Thyroid gland (tissue), 4 donors: ENCODE data around the gene CDC6. TPM values are rescaled to one million over a fixed set of nuclear protein-coding genes. Genes with fewer than 3 reads are reported as not detected.

Experiments
- DNase-seq, 2 donors: peaks; one replicate each; pipeline ENCODE4 v3.0.0-alpha.2; 2019
- H3K27ac ChIP-seq, 3 donors: fragments of 200-600 bp; sonication (generic); 1 replicate in 2 of 3; 2 replicates in 1 of 3; pipeline ENCODE4 v1.5.1; 2016 to 2019; ENCODE audit warnings: mild to moderate bottlenecking in 1 of 3, moderate library complexity in 1 of 3
- H3K27me3 ChIP-seq: fragments of 200-600 bp; sonication (generic); one replicate; pipeline ENCODE4 v1.5.1; 2019
- H3K36me3 ChIP-seq, 2 donors: fragments of 200-600 bp; sonication (generic); one replicate each; pipeline ENCODE4 v1.5.1; 2016 to 2019
- H3K4me1 ChIP-seq, 2 donors: fragments of 200-600 bp; sonication (generic); one replicate each; pipeline ENCODE4 v1.5.1; 2017 to 2019
- H3K4me3 ChIP-seq, 3 donors: fragments of 200-600 bp; sonication (generic); replicated peaks in 1 of 3; 1 replicate in 2 of 3; 2 replicates in 1 of 3; pipeline ENCODE4 v1.5.1; 2016; ENCODE audit warnings: mild to moderate bottlenecking in 1 of 3
- H3K9me3 ChIP-seq: fragments of 200-600 bp; sonication (generic); one replicate; pipeline ENCODE4 v1.5.1; 2017
- POLR2A ChIP-seq, 2 donors: fragments of 450-650 bp; IDR thresholded peaks; one replicate each; pipeline ENCODE4 v1.6.1; 2017; ENCODE audit warnings: antibody characterized with exemption in 2 of 2, mild to moderate bottlenecking in 2 of 2, moderate library complexity in 1 of 2
- WGBS, 2 donors: methylation state at CpG; one replicate each; pipeline ENCODE4 v1.1.5; 2017; 5-methylcytosine and 5-hydroxymethylcytosine counted together
- intact Hi-C: fragments of 100-400 bp; cut with DNase I; formaldehyde crosslinking; loops from one replicate; pipeline ENCODE4 v1.15.1; 2023
- total RNA-seq, 4 donors: library from RNA; depleted of rRNA; stranded (reverse); fragments of >200 nt; gene quantifications; one replicate each; pipeline ENCODE4 v1.2.3, GENCODE V29; 2016
- TF ChIP-seq, protein P1 (sequence below), 6 experiments: fragments of 200-600 bp in 3 of 6; fragments of 450-650 bp in 3 of 6; sonication (generic) in 3 of 6; IDR thresholded peaks; one replicate each; pipeline ENCODE4 v1.5.1; 2016 to 2019; ENCODE audit warnings: antibody characterized with exemption in 6 of 6, mild to moderate bottlenecking in 2 of 6, inconsistent platforms in 1 of 6, moderate library complexity in 1 of 6

Gene CDC6
- total RNA-seq, 4 donors from 2014 or later: 0.63 to 5.2 (median 0.79) TPM

DNA sequence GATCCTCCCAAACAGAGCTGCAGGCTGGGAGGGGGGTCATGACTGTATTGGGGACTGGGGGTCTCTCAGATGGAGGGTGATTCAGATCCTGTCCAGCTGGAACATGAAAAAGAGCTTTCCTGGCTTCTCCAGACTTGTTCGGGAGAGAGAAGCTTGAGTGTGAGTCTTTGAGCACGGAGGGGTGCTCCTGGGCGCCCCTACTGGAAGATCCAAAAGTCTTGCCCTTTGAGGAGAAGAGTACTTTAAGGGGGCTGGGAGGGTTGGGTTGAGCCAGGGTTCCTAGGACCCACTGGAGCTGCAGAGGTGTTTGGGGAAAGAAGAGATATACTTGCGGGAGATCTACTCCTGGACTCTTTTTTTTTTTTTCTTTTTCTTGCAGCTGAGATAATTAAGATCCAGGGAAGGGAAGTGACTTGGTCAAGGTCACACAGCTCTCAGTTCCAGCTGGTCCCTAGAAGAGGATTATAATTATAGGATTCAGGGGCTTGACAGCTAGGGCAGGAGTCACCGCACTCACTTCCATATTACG lies 29.7 kb downstream of the CDC6 start:
- no peaks in the 10 kb centered on the region for H3K36me3 ChIP-seq
- peak overlapping the region; percentile 82 to 96 (median 93) for H3K27ac ChIP-seq
- WGBS, 2 donors: 8 to 9% methylated on average over 6 of the region's 6 CpGs
- TF ChIP-seq POLR2A (IDR thresholded peaks at IDR 0.05): no peak
- TF ChIP-seq, protein P1, sequence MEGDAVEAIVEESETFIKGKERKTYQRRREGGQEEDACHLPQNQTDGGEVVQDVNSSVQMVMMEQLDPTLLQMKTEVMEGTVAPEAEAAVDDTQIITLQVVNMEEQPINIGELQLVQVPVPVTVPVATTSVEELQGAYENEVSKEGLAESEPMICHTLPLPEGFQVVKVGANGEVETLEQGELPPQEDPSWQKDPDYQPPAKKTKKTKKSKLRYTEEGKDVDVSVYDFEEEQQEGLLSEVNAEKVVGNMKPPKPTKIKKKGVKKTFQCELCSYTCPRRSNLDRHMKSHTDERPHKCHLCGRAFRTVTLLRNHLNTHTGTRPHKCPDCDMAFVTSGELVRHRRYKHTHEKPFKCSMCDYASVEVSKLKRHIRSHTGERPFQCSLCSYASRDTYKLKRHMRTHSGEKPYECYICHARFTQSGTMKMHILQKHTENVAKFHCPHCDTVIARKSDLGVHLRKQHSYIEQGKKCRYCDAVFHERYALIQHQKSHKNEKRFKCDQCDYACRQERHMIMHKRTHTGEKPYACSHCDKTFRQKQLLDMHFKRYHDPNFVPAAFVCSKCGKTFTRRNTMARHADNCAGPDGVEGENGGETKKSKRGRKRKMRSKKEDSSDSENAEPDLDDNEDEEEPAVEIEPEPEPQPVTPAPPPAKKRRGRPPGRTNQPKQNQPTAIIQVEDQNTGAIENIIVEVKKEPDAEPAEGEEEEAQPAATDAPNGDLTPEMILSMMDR (IDR thresholded peaks at IDR 0.05): peak in 5 of 6 experiments; percentile 19 to 57 (median 24)
- H3K9me3 ChIP-seq: no peaks in the 10 kb centered on the region
- peak overlapping the region in 1 of 3 donors; percentile 95 for H3K4me3 ChIP-seq
- peaks cover 85 to 87% of the 10 kb centered on the region in 2 donors for H3K4me1 ChIP-seq
- no peaks in the 10 kb centered on the region for H3K27me3 ChIP-seq
- intact Hi-C loops: no loop called here
- peak; percentile 56 to 58 for DNase-seq

DNA sequence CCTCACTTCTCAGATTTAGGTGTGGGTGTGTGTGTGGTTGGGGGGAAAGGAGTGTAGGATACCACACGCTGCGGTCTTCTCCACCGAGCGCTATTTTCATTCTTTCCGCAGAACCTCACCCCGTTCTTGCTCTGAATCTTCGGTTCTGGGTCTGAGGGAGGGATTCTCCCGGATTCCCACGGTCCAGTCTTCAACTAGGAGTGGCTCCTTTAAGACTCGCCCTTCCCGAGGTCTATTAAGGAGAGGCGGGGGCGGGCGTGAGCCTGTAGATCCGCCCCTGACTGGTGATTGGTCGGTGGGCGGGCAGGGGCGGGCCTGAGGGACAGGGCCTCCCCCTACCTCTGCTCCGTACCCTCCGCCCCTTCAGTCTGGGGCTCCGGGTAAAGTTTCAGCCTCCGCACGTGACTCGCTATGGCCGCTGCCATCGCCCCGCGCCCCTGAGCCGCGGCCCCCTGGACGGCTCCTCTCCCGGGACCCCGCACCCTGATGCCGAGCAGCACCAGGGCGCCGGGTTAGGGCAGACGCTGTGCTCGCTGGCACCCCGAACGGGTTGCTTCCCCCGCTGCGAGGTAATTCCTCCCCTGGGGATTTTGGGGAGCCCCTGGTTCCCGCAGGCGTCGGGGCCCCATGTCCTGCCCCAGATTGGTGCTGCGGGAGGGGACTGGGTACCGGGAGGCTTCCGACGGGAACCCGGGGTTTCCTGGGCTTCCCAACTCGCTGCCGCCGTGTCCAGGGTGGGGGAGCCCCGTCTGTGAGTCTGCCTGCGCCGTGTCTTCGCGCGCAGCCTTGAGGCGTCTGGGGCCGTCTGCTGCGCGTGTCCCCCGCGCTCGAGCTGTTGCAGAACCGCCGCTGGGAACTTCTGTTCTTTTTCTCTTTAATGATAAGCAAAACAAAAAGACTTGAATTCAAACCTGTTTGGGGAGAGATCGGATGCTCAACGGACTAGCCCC lies 30.5 kb downstream of the CDC6 start:
- DNase-seq: peak; percentile 98
- H3K4me1 ChIP-seq: peaks cover 85 to 87% of the 10 kb centered on the region in 2 donors
- H3K9me3 ChIP-seq: no peaks in the 10 kb centered on the region
- peak overlapping the region; percentile 76 to 95 (median 94) for H3K4me3 ChIP-seq
- intact Hi-C loops: no loop called here
- 0 to 1% methylated on average over 48 to 55 of the region's 70 CpGs for WGBS, 2 donors
- H3K27ac ChIP-seq: peak overlapping the region; percentile 82 to 96 (median 93)
- H3K27me3 ChIP-seq: no peaks in the 10 kb centered on the region
- H3K36me3 ChIP-seq: no peaks in the 10 kb centered on the region
- peak; percentile 36 to 83 for TF ChIP-seq POLR2A (IDR thresholded peaks at IDR 0.05)
- TF ChIP-seq, protein P1 (IDR thresholded peaks at IDR 0.05): no peak

GRCh38 chr17:40318830-40319391 lies 31.2 kb downstream of the CDC6 start:
- peaks cover 85 to 86% of the 10 kb centered on the region in 2 donors for H3K4me1 ChIP-seq
- H3K36me3 ChIP-seq: no peaks in the 10 kb centered on the region
- peak in 1 of 2 donors; percentile 9 for DNase-seq
- H3K27ac ChIP-seq: peak overlapping the region; percentile 70 to 96 (median 93)
- TF ChIP-seq, protein P1 (IDR thresholded peaks at IDR 0.05): peak in 1 of 6 experiments; percentile 15
- TF ChIP-seq POLR2A (IDR thresholded peaks at IDR 0.05): no peak
- intact Hi-C loops: no loop called here
- H3K4me3 ChIP-seq: peak overlapping the region; percentile 76 to 95 (median 94)
- no peaks in the 10 kb centered on the region for H3K27me3 ChIP-seq
- 16 to 39% methylated on average over 2 to 13 of the region's 13 CpGs for WGBS, 2 donors
- H3K9me3 ChIP-seq: no peaks in the 10 kb centered on the region

DNA sequence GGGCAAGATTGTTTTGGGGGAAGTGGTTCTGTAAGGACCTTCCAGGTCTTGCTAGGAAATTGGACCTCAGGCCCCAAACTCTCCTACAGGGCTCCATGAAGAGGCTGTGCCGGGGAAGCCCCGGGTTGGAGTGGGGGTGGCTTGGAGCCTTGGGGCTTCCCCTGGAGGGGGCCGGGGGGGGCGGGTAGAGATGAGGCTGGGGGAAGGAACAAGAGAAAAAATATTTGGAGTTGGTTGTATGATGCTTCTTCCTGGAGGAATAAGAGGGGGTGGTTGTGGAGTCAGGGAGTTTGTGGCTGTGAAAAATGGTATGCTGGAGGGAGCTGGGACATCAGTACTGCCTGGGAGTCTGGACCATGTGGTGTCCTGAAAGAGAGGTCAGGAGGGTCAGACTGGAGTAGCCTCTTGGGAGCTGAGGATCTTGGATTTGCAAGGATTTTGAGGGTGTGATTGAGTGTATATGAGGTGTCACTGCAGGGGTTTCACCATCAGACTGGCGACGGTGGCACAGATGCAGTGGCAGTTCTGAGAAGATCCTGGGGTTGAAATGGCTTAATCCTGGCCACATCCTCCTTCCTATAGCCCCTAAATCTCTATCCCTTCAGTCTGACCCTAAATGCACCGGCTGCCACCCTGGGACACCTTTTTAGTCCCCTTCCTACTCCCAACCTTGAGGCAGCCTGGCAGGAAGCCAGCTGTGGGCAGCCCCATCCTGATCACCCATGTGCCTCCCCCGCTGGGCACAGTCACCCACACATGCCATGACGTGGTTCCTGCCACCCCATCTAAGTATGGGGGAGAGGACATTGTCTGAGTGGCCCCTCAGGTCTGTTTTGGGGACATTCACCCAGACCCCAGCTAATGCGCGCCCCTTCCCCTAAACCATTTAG lies 32.2 kb downstream of the CDC6 start:
- Histone ChIP-seq H3K27me3 (no peaks in the 10 kb centered on the region), H3K4me3 (peak overlapping the region in 1 of 3 donors; percentile 95), H3K9me3 (no peaks in the 10 kb centered on the region), H3K4me1 (peaks cover 80 to 85% of the 10 kb centered on the region in 2 donors), H3K36me3 (no peaks in the 10 kb centered on the region), H3K27ac (peak overlapping the region in 2 of 3 donors; percentile 93 to 96)
- DNase-seq: peak; percentile 44 to 51
- TF ChIP-seq POLR2A (IDR thresholded peaks at IDR 0.05): no peak
- TF ChIP-seq, protein P1 (IDR thresholded peaks at IDR 0.05): no peak
- 52 to 66% methylated on average over 11 of the region's 11 CpGs for WGBS, 2 donors
- intact Hi-C loops: no loop called here
